Loucy (cell line): ENCODE results near the gene OR2T11.

Source experiments
- CTCF ChIP-seq: fragments of 200-600 bp; sonication (generic); conservative IDR thresholded peaks from 2 replicates; pipeline ENCODE4 v1.5.1; 2014; ENCODE audit warnings: mild to moderate bottlenecking, antibody characterized with exemption, low read length
- EZH2phosphoT487 ChIP-seq: fragments of 200-600 bp; IDR thresholded peaks from 2 replicates; pipeline ENCODE4 v1.6.1; 2018; ENCODE audit warnings: antibody characterized with exemption, mild to moderate bottlenecking, moderate library complexity, borderline replicate concordance

GRCh38 chr1:248585266-248585665 lies 49.6 kb downstream of the OR2T11 start:
- no peak for TF ChIP-seq CTCF
- TF ChIP-seq EZH2phosphoT487, result no peak
